IPS-18a (cell line): ENCODE measurements around the gene POLR1C.
"Not testable (repeated sequence)": the region's sequence is repeated elsewhere in the genome, so short reads cannot be mapped to it uniquely, and the experiment has no call there.

Source experiments
- H3K27ac ChIP-seq: one replicate; pipeline ENCODE4 v1.5.1; 2013; ENCODE audit warnings: low read length
- H3K27me3 ChIP-seq: one replicate; pipeline ENCODE4 v1.6.1; 2013; ENCODE audit warnings: mild to moderate bottlenecking, low read length; ENCODE audit not compliant: control insufficient read depth, insufficient read depth
- H3K36me3 ChIP-seq: one replicate; pipeline ENCODE4 v1.6.1; 2013; ENCODE audit warnings: low read depth, low read length; ENCODE audit not compliant: control insufficient read depth
- H3K4me1 ChIP-seq: one replicate; pipeline ENCODE4 v1.6.1; 2013; ENCODE audit warnings: low read depth, low read length; ENCODE audit not compliant: control insufficient read depth
- H3K4me3 ChIP-seq: one replicate; pipeline ENCODE4 v1.5.1; 2013; ENCODE audit warnings: low read length
- H3K9ac ChIP-seq: one replicate; pipeline ENCODE4 v1.6.1; 2013; ENCODE audit warnings: mild to moderate bottlenecking, low read length, moderate library complexity
- H3K9me3 ChIP-seq: one replicate; pipeline ENCODE4 v1.6.1; 2013; ENCODE audit warnings: low read depth, low read length; ENCODE audit not compliant: control insufficient read depth

The POLR1C gene

DNA sequence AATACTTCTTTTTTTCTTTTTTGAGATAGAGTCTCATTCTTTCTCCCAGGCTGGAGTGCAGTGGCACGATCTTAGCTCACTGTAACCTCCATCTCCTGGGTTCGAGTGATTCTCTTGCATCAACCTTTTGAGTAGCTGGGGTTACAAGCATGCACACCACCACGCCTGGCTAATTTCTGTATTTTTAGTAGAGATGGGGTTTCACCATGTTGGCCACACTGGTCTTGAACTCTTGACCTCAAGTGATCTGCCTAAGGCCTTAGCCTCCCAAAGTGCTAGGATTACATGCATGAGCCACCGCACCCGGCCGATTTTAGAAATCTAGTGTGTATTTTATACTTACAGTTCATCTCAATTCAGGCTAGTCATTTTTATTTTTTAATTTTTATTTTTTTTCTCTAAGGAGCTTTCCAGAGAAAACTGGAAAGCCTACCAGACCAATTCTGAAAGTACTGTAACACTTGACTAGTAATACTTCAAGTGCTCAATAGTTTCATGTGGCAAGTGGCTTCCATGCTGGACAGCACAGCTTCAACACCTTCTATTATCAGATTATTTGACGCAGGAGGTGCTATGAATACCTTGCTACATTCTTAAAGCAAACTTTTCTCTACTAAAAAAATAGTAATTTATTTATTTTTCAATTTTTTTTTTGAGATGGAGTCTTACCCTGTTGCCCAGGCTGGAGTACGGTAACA lies 25.0 kb downstream of the POLR1C start:
- Histone ChIP-seq H3K27me3 (no peaks in the 10 kb centered on the region), H3K9ac (no peak overlapping the region), H3K4me1 (no peaks in the 10 kb centered on the region), H3K9me3 (no peaks in the 10 kb centered on the region), H3K4me3 (no peak overlapping the region), H3K36me3 (peaks cover 69% of the 10 kb centered on the region), H3K27ac (no peak overlapping the region)

GRCh38 chr6:43544461-43544860 lies 27.6 kb downstream of the POLR1C start:
- Histone ChIP-seq H3K27ac (no peak overlapping the region), H3K36me3 (peaks cover 78% of the 10 kb centered on the region), H3K27me3 (no peaks in the 10 kb centered on the region), H3K4me3 (no peak overlapping the region), H3K9ac (no peak overlapping the region), H3K9me3 (no peaks in the 10 kb centered on the region), H3K4me1 (no peaks in the 10 kb centered on the region)

- H3K36me3 ChIP-seq, result peaks cover 92% of the 10 kb centered on the region
- no peak overlapping the region for H3K27ac ChIP-seq
- H3K4me1 ChIP-seq, result no peaks in the 10 kb centered on the region
- H3K27me3 ChIP-seq, result no peaks in the 10 kb centered on the region
- H3K9ac ChIP-seq, result no peak overlapping the region
- no peaks in the 10 kb centered on the region for H3K9me3 ChIP-seq
- H3K4me3 ChIP-seq, result no peak overlapping the region
Measured at GRCh38 chr6:43547222-43547621, 30.3 kb downstream of the POLR1C start.

DNA sequence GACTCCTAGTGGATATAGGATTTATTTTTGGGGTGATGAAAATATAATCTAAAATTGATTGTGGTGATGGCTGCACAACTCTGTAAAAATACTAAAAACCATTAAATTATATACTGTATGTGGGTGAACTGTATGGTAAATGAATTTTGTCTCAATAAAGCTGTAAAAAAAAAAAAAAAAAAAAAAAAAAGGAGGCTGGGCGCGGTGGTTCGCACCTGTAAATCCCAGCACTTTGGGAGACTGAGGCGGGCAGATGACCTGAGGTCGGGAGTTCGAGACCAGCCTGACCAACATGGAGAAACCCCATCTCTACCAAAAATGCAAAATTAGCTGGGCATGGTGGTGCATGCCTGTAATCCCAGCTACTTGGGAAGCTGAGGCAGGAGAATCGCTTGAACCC lies 40.7 kb downstream of the POLR1C start:
- H3K9ac ChIP-seq, H3K9me3 ChIP-seq, H3K27me3 ChIP-seq, H3K4me1 ChIP-seq, H3K4me3 ChIP-seq, H3K27ac ChIP-seq: not testable (repeated sequence)
- peaks cover 95% of the 10 kb centered on the region for H3K36me3 ChIP-seq

- Histone ChIP-seq H3K27me3 (no peaks in the 10 kb centered on the region), H3K9ac (no peak overlapping the region), H3K4me3 (no peak overlapping the region), H3K36me3 (peaks cover 96% of the 10 kb centered on the region), H3K9me3 (no peaks in the 10 kb centered on the region), H3K4me1 (no peaks in the 10 kb centered on the region), H3K27ac (no peak overlapping the region)
Measured at GRCh38 chr6:43559328-43559727, 42.4 kb downstream of the POLR1C start.

DNA sequence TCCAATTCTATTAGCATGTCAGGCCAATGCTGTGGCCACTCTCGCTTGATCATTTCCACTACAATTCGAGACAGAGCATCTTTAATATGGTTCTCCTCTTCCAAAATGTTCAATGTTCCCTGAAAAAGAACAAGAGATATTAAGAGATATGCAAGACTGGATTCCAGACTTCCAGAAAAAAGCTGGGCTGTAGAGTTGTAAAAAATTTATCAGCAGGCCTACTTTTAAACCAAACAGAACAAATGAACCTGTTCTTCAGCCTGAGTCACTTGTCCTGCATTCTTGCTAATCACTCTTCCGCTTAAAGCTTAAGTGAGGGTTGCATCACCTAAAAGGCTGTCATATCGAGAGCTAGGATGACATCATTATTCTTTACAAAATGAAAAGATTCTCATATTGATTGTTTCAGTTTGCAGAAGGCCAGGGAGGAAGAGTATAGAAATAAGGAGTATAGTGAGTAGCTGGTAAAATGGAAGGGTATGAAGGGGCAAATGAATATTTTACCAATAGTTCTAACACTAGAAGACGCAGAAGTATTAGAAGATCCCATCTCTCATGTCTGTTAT lies 54.1 kb downstream of the POLR1C start:
- Histone ChIP-seq H3K4me1 (no peaks in the 10 kb centered on the region), H3K9ac (no peak overlapping the region), H3K27ac (no peak overlapping the region), H3K36me3 (peaks cover 67% of the 10 kb centered on the region), H3K4me3 (no peak overlapping the region), H3K9me3 (no peaks in the 10 kb centered on the region), H3K27me3 (no peaks in the 10 kb centered on the region)
